Left forelimb (tissue), 1 donor: Measurements from ENCODE around the gene KCNAB2.

Experiments used
- DNase-seq: peaks from one replicate; pipeline ENCODE4 v3.0.0-alpha.2; 2018; ENCODE audit warnings: low spot score

KCNAB2 gene

GRCh38 chr1:6098303-6099215, 52.9 kb downstream of the KCNAB2 start:
- DNase-seq, result no peak

GRCh38 chr1:6099297-6099696, 53.6 kb downstream of the KCNAB2 start:
- DNase-seq, result no peak

GRCh38 chr1:6099787-6100765, 54.4 kb downstream of the KCNAB2 start:
- DNase-seq, result no peak

DNA sequence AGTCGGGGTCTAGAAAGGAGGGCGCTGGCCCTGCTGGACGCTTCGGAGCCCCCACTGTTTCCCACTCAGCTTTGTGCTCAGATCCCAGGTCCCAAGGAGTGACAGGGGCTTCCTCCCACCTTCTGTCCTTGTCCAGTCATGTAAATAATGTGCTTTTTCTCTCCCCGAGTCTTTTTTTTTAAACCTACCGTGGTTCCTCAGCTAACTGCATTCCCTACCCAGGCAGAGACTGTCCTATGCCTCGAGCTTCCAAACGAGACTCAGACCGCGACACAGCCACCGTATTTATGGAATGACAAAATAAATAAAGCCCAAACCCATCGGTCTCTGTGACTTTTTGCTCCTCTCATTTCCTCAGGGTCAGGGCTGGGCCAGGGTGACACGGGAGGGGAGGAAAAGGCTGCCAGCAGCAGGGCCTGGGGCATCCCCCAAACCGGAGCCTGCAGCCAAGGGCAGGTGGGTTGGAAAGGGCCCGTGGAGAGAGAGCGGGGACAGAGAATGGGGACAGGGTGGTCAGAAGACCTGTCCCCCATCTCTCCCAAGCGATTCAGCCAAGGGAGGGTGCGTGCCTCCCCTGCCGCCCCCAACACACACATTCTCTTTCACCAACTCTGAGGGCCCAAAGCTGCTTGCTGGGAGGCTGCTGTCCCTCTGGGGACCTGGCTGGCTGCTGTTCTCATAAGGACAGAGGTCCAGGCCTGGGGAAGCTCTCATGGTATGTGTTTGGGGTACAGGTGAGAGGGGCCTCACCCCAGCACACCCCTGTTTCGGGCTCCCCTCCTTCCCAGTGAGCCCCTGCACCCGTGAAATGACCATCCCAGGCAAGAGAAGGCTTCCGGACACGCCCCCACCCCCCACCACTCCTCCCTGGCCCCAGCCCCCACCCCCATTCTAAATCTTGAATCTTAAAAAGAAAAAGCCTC, 55.4 kb downstream of the KCNAB2 start:
- DNase-seq, result no peak

GRCh38 chr1:6101826-6102531, 56.3 kb downstream of the KCNAB2 start:
- DNase-seq, result no peak

GRCh38 chr1:6102532-6102845, 56.8 kb downstream of the KCNAB2 start:
- no peak for DNase-seq

DNA sequence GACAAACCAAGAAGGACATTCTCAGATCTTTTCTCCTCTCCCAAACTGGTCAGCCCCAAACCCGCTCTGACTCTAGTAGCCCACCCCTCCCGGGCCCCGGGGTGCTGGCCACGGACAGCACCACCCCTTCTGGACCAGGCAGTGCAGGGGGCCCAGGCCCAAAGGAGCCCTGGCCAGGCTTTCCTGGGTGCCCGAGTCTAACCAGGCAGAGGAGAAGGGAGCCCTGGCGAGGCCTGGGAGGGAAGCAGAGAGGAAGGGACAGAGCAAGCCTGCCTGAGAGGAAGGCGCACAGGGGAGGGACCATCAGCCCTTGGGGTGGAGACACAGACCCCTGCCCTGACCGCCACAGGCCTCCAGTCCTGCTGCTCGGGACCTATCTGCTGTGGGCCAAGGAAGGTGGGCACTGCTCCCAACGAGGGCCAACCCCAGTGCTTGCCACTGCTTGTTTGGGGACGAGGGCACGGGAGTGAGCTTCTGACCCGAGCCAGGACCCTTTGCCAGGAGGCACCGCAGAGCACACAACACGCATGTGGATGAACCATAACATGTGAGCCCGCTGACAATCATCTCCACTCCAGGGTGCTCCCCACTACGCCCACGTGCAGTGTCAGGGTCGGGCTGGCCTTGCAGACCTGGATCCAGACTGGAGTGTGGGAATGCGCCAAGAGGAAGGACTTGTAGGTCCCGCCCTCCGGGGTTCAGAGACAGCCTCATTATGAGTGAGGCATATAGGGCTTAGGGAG, 57.6 kb downstream of the KCNAB2 start:
- DNase-seq, result no peak

DNA sequence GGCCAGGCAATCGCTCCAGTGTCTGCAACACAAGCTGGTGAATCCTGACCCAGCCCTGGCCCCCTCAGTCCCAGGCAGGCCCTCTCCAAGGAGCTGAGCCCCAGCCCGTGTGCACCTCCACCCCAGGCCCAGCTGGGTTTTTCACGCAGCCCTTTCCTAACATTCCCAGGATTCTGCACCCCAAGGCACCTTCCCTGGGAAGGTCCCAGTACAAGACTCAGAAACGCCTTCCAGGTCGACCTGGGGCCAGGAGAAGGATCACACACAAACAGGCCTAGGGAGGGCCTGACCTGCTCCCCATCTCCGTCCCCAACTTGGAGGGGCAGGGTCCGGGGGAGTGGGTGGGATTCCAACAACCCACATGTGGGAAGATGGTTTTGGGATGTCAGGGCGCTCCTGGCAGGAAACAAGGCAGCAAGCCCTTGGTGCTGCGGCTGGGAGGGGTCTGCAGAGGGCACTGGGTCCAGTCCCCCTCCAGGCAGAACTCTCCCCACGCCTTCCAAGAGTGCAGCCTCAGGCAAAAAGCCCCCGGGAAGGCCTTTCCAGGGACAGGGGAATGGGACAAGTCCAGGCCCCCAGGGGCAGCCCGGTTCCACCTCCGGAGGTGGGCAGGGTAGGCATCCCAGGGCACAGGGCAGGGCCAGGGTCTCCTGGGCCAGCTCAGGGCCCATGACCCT, 58.3 kb downstream of the KCNAB2 start:
- DNase-seq, result no peak

- no peak for DNase-seq
These were observed 58.9 kb downstream of the KCNAB2 start for GRCh38 chr1:6104631-6105030.

GRCh38 chr1:6105218-6105679, 59.6 kb downstream of the KCNAB2 start:
- no peak for DNase-seq

- DNase-seq, result no peak
These were observed 60.1 kb downstream of the KCNAB2 start for GRCh38 chr1:6105763-6106162.

DNA sequence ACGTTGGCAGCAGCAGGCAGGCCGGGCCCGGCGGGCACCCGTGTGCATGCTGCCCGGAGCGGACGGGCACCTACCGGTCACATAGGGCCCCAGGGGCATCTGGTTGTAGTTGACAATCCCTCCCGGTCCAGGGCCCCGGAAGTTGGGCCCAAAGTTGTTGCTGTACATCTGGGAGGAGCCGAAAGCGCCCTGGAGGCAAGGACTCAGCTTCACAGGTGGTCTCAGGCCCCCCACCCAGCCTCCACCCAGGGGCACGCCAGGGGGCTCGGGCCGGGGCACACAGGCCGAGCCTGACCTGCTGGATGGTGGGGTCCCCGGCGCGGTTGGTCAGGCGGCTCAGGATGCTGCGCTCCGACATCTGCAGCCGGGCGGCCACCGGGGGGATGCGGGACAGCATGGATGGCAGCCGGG, 60.6 kb downstream of the KCNAB2 start:
- DNase-seq, result no peak

DNA sequence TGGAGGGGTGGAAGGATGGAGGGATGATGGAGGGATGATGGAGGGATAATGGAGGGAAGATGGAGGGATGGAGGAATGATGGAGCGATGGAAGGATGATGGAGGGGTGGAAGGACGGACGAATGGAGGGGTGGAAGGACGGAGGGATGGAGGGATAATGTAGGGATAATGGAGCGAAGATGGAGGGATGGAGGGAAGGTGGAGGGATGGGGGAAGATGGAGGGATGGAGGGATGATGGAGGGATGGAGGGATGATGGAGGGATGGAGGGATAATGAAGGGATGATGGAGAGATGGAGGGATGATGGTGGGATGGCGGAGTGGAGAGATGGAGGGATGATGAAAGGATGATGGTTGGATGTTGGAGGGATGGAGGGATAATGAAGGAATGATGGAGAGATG, 61.3 kb downstream of the KCNAB2 start:
- DNase-seq, result no peak

DNA sequence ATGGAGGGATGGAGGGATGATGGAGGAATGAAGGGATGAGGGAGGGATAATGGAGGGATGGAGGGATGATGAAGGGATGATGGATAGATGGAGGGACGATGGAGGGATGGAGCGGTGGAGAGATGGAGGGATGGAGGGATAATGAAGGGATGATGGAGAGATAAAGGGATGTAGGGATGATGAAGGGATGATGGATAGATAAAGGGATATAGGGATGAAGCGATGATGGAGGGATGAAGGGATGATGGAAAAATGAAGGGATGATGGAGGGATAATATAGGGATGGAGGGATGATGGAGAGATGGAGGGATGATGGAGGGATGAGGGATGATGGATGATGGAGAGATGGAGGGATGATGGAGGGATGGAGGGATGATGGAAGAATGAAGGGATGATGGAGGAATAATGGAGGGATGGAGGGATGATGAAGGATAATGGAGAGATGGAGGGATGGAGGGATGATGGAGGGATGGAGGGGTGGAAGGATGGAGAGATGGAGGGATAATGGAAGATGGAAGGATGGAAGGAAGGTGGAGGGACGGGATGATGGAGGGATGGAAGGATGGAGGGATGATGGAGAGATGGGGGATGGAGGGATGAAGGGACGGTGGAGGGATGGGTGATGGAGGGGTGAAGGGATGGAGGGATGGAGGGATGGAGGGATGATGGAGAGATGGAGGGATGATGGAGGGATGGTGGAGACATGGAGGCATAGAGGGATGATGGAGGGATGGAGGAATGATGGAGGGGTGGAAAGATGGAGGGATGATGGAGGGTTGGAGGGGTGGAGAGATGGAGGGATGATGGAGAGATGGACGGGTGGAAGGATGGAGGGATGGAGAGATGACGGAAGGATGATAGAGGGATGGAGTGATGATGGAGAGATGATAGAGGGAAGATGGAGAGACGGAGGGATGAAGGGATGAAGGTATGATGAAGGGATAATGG, 62.0 kb downstream of the KCNAB2 start:
- no peak for DNase-seq

GRCh38 chr1:6108476-6108875, 62.8 kb downstream of the KCNAB2 start:
- DNase-seq, result no peak

- no peak for DNase-seq
These were observed 63.4 kb downstream of the KCNAB2 start for GRCh38 chr1:6108937-6109614.

DNA sequence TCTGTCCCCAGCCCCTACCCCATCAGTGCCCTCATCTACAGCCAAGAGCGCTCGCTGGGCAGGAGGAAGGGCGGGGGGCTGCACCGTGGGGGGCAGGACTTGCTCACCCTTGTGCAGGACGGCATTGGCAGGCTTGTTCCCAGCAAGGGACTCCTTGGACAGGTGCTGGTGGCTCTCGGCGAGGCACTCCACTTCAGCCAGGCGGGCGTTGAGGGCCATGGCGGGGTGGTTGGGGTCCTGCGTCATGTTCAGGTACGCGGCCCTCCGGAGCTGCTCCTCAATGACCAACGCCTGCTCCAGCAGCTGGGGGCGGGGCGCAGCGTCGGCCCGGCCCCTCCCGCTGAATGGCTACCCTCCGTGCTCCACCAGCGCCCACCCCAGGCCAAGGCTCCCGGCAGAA, 64.0 kb downstream of the KCNAB2 start:
- DNase-seq, result no peak

- DNase-seq, result no peak
These were observed 64.6 kb downstream of the KCNAB2 start for GRCh38 chr1:6110326-6110725.
